SU-DHL-6 (cell line): ENCODE results near the gene CD101.

Experiments used
- H2AFZ ChIP-seq: fragments of 200-600 bp; sonication (generic); 2 replicates; pipeline ENCODE4 v1.6.1; 2014; ENCODE audit warnings: low read depth, mild to moderate bottlenecking, moderate library complexity, mixed read lengths, antibody characterized with exemption, low read length; ENCODE audit not compliant: severe bottlenecking
- H3F3A ChIP-seq: fragments of 200-600 bp; shearing (Covaris generic); 2 replicates; pipeline ENCODE4 v1.6.0; 2016; ENCODE audit warnings: antibody characterized with exemption, mild to moderate bottlenecking; ENCODE audit not compliant: insufficient read depth
- H3K27ac ChIP-seq: fragments of 200-600 bp; sonication (generic); 2 replicates; pipeline ENCODE4 v1.5.1; 2016; ENCODE audit warnings: low read depth, mild to moderate bottlenecking, low read length, moderate library complexity, mixed read lengths
- H3K27me3 ChIP-seq: fragments of 200-600 bp; sonication (generic), shearing (Covaris generic); 2 replicates; pipeline ENCODE4 v1.6.0; 2014; ENCODE audit warnings: mild to moderate bottlenecking, low read length
- H3K36me3 ChIP-seq: fragments of 200-600 bp; sonication (generic); 2 replicates; pipeline ENCODE4 v1.6.1; 2014; ENCODE audit warnings: mild to moderate bottlenecking, low read length, mixed read lengths
- H3K4me2 ChIP-seq: fragments of 300-600, 200-600 bp; shearing (Covaris generic), sonication (generic); 2 replicates; pipeline ENCODE4 v1.6.0; 2014; ENCODE audit warnings: low read length, low read depth, mild to moderate bottlenecking; ENCODE audit not compliant: poor library complexity, severe bottlenecking
- H3K4me3 ChIP-seq: fragments of 200-600 bp; sonication (generic); 2 replicates; pipeline ENCODE4 v1.5.1; 2014; ENCODE audit warnings: antibody characterized with exemption, low read length, mild to moderate bottlenecking, mixed read lengths; ENCODE audit not compliant: insufficient read depth, poor library complexity, severe bottlenecking
- H3K79me2 ChIP-seq: fragments of 200-600 bp; sonication (generic); 2 replicates; pipeline ENCODE4 v1.6.1; 2014; ENCODE audit warnings: mild to moderate bottlenecking, low read length, moderate library complexity; ENCODE audit not compliant: insufficient read depth
- H3K9ac ChIP-seq: fragments of 200-600 bp; sonication (generic); 2 replicates; pipeline ENCODE4 v1.7.0; 2014; ENCODE audit warnings: mild to moderate bottlenecking, low read length
- H3K9me2 ChIP-seq: fragments of 200-600 bp; sonication (generic); replicated peaks from 2 replicates; pipeline ENCODE4 v1.6.1; 2014; ENCODE audit warnings: low read length; ENCODE audit not compliant: insufficient read depth
- H3K9me3 ChIP-seq: fragments of 200-600 bp; sonication (generic); 2 replicates; pipeline ENCODE4 v1.6.1; 2014; ENCODE audit warnings: low read length, mixed read lengths; ENCODE audit not compliant: insufficient read depth
- H4K20me1 ChIP-seq: fragments of 200-600 bp; sonication (generic); 2 replicates; pipeline ENCODE4 v1.6.1; 2014; ENCODE audit warnings: low read depth, mild to moderate bottlenecking, antibody characterized with exemption, low read length, moderate library complexity, mixed read lengths
- EZH2phosphoT487 ChIP-seq: fragments of 200-600 bp; sonication (generic), shearing (Covaris generic); conservative IDR thresholded peaks from 2 replicates; pipeline ENCODE4 v1.6.1; 2018; ENCODE audit warnings: mild to moderate bottlenecking, antibody characterized with exemption, low read length, moderate library complexity, mixed read lengths
- TF ChIP-seq, protein P1 (sequence below): fragments of 200-600 bp; sonication (generic); IDR thresholded peaks from one replicate; pipeline ENCODE4 v1.5.1; 2017; ENCODE audit warnings: antibody characterized with exemption, mild to moderate bottlenecking, low read length, moderate library complexity; ENCODE audit not compliant: insufficient read depth, poor library complexity, severe bottlenecking

The CD101 gene

GRCh38 chr1:117007719-117008013 is 6.1 kb downstream of the CD101 start:
- Histone ChIP-seq H3K27me3 (no peaks in the 10 kb centered on the region), H2AFZ (no peak overlapping the region), H3K9me2 (no peaks in the 10 kb centered on the region), H3K4me3 (no peak overlapping the region), H3K4me2 (no peak overlapping the region), H3K27ac (no peak overlapping the region), H3K36me3 (no peaks in the 10 kb centered on the region), H3K9ac (no peak overlapping the region), H3K79me2 (no peaks in the 10 kb centered on the region), H3F3A (no peaks in the 10 kb centered on the region), H3K9me3 (no peaks in the 10 kb centered on the region), H4K20me1 (no peaks in the 10 kb centered on the region)
- no peak for TF ChIP-seq EZH2phosphoT487
- TF ChIP-seq, protein P1, sequence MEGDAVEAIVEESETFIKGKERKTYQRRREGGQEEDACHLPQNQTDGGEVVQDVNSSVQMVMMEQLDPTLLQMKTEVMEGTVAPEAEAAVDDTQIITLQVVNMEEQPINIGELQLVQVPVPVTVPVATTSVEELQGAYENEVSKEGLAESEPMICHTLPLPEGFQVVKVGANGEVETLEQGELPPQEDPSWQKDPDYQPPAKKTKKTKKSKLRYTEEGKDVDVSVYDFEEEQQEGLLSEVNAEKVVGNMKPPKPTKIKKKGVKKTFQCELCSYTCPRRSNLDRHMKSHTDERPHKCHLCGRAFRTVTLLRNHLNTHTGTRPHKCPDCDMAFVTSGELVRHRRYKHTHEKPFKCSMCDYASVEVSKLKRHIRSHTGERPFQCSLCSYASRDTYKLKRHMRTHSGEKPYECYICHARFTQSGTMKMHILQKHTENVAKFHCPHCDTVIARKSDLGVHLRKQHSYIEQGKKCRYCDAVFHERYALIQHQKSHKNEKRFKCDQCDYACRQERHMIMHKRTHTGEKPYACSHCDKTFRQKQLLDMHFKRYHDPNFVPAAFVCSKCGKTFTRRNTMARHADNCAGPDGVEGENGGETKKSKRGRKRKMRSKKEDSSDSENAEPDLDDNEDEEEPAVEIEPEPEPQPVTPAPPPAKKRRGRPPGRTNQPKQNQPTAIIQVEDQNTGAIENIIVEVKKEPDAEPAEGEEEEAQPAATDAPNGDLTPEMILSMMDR, result no peak

DNA sequence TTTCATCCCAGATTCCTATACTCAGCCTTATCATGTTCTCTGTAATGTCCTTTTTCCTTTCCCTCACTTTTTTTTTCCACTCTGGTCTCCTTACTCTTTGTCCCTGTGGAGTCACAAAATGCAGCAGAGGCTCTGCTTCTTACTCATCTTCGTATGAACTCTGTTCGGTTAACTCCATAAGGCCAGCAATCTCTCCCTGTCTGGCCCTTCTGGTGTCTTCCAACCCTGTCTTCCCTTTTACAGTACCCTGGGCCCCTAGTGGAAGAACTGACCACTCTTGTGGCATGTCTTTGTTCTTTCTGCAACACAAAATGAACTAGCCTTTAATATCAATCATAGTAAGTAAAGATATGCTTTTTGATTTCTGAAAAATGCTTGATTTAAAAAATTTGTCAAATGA is 7.1 kb downstream of the CD101 start:
- Histone ChIP-seq H3K9me3 (no peaks in the 10 kb centered on the region), H3K27ac (no peak overlapping the region), H3K9me2 (no peaks in the 10 kb centered on the region), H3K9ac (no peak overlapping the region), H3F3A (no peaks in the 10 kb centered on the region), H3K4me3 (no peak overlapping the region), H3K27me3 (no peaks in the 10 kb centered on the region), H4K20me1 (no peaks in the 10 kb centered on the region), H3K4me2 (no peak overlapping the region), H3K36me3 (no peaks in the 10 kb centered on the region), H2AFZ (no peak overlapping the region), H3K79me2 (no peaks in the 10 kb centered on the region)
- TF ChIP-seq, protein P1, result no peak
- TF ChIP-seq EZH2phosphoT487, result no peak

DNA sequence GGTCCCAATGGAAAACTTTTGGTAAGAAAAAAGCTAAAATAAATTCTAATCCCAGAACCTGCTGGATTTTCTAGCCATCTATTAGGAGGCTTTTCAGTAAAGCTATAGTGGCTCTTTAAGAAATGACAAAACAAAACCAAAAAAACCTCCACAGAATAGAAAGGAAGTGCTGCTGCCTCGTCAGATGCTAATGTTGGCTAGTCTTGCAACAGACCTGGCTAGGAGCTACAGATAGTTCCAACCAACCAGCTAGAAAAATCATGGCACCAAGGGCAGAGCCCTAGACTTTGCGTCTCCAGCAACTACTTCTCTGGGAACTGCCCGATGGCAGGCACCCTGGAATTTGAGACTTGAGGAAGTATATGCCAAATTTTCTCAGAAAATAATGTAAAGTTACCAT is 7.6 kb downstream of the CD101 start:
- Histone ChIP-seq H3K9me3 (no peaks in the 10 kb centered on the region), H3K27ac (no peak overlapping the region), H4K20me1 (no peaks in the 10 kb centered on the region), H3K79me2 (no peaks in the 10 kb centered on the region), H2AFZ (no peak overlapping the region), H3K36me3 (no peaks in the 10 kb centered on the region), H3K9me2 (no peaks in the 10 kb centered on the region), H3K9ac (no peak overlapping the region), H3K27me3 (no peaks in the 10 kb centered on the region), H3F3A (no peaks in the 10 kb centered on the region), H3K4me2 (no peak overlapping the region), H3K4me3 (no peak overlapping the region)
- TF ChIP-seq, protein P1, result no peak
- no peak for TF ChIP-seq EZH2phosphoT487
